H1 (cell line): Measurements from ENCODE around the gene DTNB. TPM values are rescaled to one million over a fixed set of nuclear protein-coding genes. Genes with fewer than 3 reads are reported as not detected.

Experiments
- CTCF ChIA-PET: fragments of 300-600 bp; sonication (Branson Sonifier 250); formaldehyde crosslinking; loops from one replicate; lab custom pipeline; 2021; ENCODE audit not compliant: partially characterized antibody; lab: Charles Lee
- POLR2A ChIA-PET: fragments of 300-600 bp; sonication (Branson Sonifier 250); formaldehyde crosslinking; loops from one replicate; lab custom pipeline; 2021; ENCODE audit warnings: inconsistent platforms; ENCODE audit not compliant: partially characterized antibody; lab: Charles Lee
- DNase-seq, 2 experiments: peaks; one replicate each; pipeline versions ENCODE4 v3.0.0 to v3.0.0-alpha.2; 2010 to 2022; ENCODE audit warnings: low spot score in 2 of 2, low read depth in 1 of 2, mixed read lengths in 1 of 2
- FAIRE-seq: peaks from 2 replicates; lab custom pipeline; 2011; peaks lifted over from hg19 to GRCh38; lab: Jason Lieb, UNC
- H2AFZ ChIP-seq: 2 replicates; pipeline ENCODE4 v1.8.1; 2012; ENCODE audit warnings: low read length, inconsistent platforms
- H2AK5ac ChIP-seq: 2 replicates; pipeline ENCODE4 v1.6.1; 2013; ENCODE audit warnings: low read depth, low read length
- H2BK120ac ChIP-seq: replicated peaks from 2 replicates; pipeline ENCODE3; 2013; ENCODE audit warnings: low read depth, low read length, inconsistent platforms
- H2BK12ac ChIP-seq: 2 replicates; pipeline ENCODE4 v1.6.1; 2013; ENCODE audit warnings: low read depth, low read length
- H2BK15ac ChIP-seq: 2 replicates; pipeline ENCODE4 v1.6.1; 2013; ENCODE audit warnings: low read length
- H2BK20ac ChIP-seq: 2 replicates; pipeline ENCODE4 v1.6.1; 2013; ENCODE audit warnings: low read length
- H2BK5ac ChIP-seq: 2 replicates; pipeline ENCODE4 v1.6.1; 2013; ENCODE audit warnings: low read depth, low read length
- H3K14ac ChIP-seq: 2 replicates; pipeline ENCODE4 v1.6.1; 2013; ENCODE audit warnings: inconsistent platforms; ENCODE audit not compliant: insufficient read length
- H3K18ac ChIP-seq: 2 replicates; pipeline ENCODE4 v1.6.1; 2013; ENCODE audit warnings: low read length; ENCODE audit errors: extremely low read depth
- H3K23ac ChIP-seq: 2 replicates; pipeline ENCODE4 v1.6.1; 2013; ENCODE audit warnings: inconsistent platforms; ENCODE audit not compliant: insufficient read length
- H3K23me2 ChIP-seq: 2 replicates; pipeline ENCODE4 v1.6.1; 2013; ENCODE audit warnings: low read depth, low read length
- H3K27ac ChIP-seq: 2 replicates; pipeline ENCODE4 v1.6.1; 2011; ENCODE audit warnings: low read depth, low read length, inconsistent platforms
- H3K27me3 ChIP-seq, 4 experiments: replicated peaks in 1 of 4; 1 replicate in 1 of 4; 2 replicates in 3 of 4; pipeline versions ENCODE4 v1.6.1 to v1.8.1; 2011 to 2013; ENCODE audit warnings: low read length in 3 of 4, mild to moderate bottlenecking in 3 of 4, inconsistent platforms in 2 of 4, mixed read lengths in 2 of 4, moderate library complexity in 1 of 4; ENCODE audit not compliant: control insufficient read depth in 3 of 4, insufficient read depth in 3 of 4; ENCODE audit errors: extremely low read depth in 1 of 4
- H3K36me3 ChIP-seq, 4 experiments: 2 replicates each; pipeline versions ENCODE4 v1.6.1 to v1.8.1; 2011 to 2013; ENCODE audit warnings: mild to moderate bottlenecking in 4 of 4, low read length in 3 of 4, moderate library complexity in 2 of 4, control low read depth in 1 of 4, inconsistent platforms in 1 of 4; ENCODE audit not compliant: insufficient read depth in 4 of 4, control insufficient read depth in 2 of 4
- H3K4ac ChIP-seq: replicated peaks from 2 replicates; pipeline ENCODE3; 2013; ENCODE audit warnings: low read length, low read depth, mixed read lengths, inconsistent platforms; ENCODE audit not compliant: insufficient read length
- H3K4me1 ChIP-seq, 4 experiments: replicated peaks in 1 of 4; 1 replicate in 1 of 4; 2 replicates in 3 of 4; pipeline versions ENCODE4 v1.6.1 to v1.8.1; 2011 to 2013; ENCODE audit warnings: low read length in 3 of 4, inconsistent platforms in 2 of 4, mixed read lengths in 1 of 4; ENCODE audit not compliant: insufficient read depth in 4 of 4, control insufficient read depth in 3 of 4
- H3K4me2 ChIP-seq, 2 experiments: 2 replicates each; pipeline versions ENCODE4 v1.6.1 to v1.8.1; 2011 to 2013; ENCODE audit warnings: low read depth in 2 of 2, low read length in 2 of 2, control low read depth in 1 of 2, inconsistent platforms in 1 of 2, mild to moderate bottlenecking in 1 of 2; ENCODE audit not compliant: insufficient read depth in 1 of 2
- H3K4me3 ChIP-seq, 4 experiments: fragments of 200-600, 300-600 bp in 1 of 4; sonication (generic), shearing (Covaris generic), sonication (Bioruptor Twin) in 1 of 4; 2 replicates each; pipeline versions ENCODE4 v1.5.1 to v1.8.1; 2011 to 2016; ENCODE audit warnings: low read length in 4 of 4, low read depth in 3 of 4, control low read depth in 2 of 4, inconsistent platforms in 2 of 4, mild to moderate bottlenecking in 2 of 4, mixed read lengths in 1 of 4, moderate library complexity in 1 of 4; ENCODE audit not compliant: insufficient read depth in 2 of 4; ENCODE audit errors: extremely low read depth in 1 of 4
- H3K56ac ChIP-seq: replicated peaks from 2 replicates; pipeline ENCODE3; 2013; ENCODE audit warnings: low read depth, mild to moderate bottlenecking, mixed read lengths, low read length, inconsistent platforms; ENCODE audit not compliant: insufficient read length
- H3K79me1 ChIP-seq: 2 replicates; pipeline ENCODE4 v1.6.1; 2013; ENCODE audit warnings: low read depth, low read length, control low read depth
- H3K79me2 ChIP-seq, 2 experiments: 2 replicates each; pipeline versions ENCODE4 v1.6.1 to v1.8.1; 2012 to 2013; ENCODE audit warnings: low read length in 2 of 2, mild to moderate bottlenecking in 2 of 2, inconsistent platforms in 1 of 2; ENCODE audit not compliant: insufficient read depth in 2 of 2, control insufficient read depth in 1 of 2
- H3K9ac ChIP-seq, 4 experiments: replicated peaks in 1 of 4; 1 replicate in 1 of 4; 2 replicates in 3 of 4; pipeline versions ENCODE4 v1.6.1 to v1.8.1; 2011 to 2013; ENCODE audit warnings: low read depth in 3 of 4, low read length in 3 of 4, control low read depth in 2 of 4, mild to moderate bottlenecking in 2 of 4, moderate library complexity in 2 of 4, inconsistent platforms in 1 of 4; ENCODE audit errors: extremely low read depth in 1 of 4
- H3K9me3 ChIP-seq, 2 experiments: 2 replicates each; pipeline versions ENCODE4 v1.6.1 to v1.8.1; 2012 to 2013; ENCODE audit warnings: mild to moderate bottlenecking in 2 of 2, moderate library complexity in 2 of 2, control low read depth in 1 of 2, inconsistent platforms in 1 of 2, low read depth in 1 of 2, low read length in 1 of 2, mixed read lengths in 1 of 2; ENCODE audit not compliant: insufficient read depth in 2 of 2
- H4K20me1 ChIP-seq, 2 experiments: replicated peaks in 1 of 2; 2 replicates each; pipeline versions ENCODE3 to v1.8.1; 2011 to 2013; ENCODE audit warnings: inconsistent platforms in 2 of 2, low read length in 2 of 2, mild to moderate bottlenecking in 1 of 2; ENCODE audit not compliant: insufficient read depth in 2 of 2, control insufficient read depth in 1 of 2
- H4K5ac ChIP-seq: 2 replicates; pipeline ENCODE4 v1.6.1; 2013; ENCODE audit warnings: low read length, low read depth, mixed read lengths, inconsistent platforms; ENCODE audit not compliant: insufficient read length
- H4K8ac ChIP-seq: 2 replicates; pipeline ENCODE4 v1.8.0; 2013; ENCODE audit warnings: mild to moderate bottlenecking, moderate library complexity, low read length, inconsistent platforms; ENCODE audit not compliant: insufficient read depth; ENCODE audit errors: extremely low read depth
- H4K91ac ChIP-seq: replicated peaks from 2 replicates; pipeline ENCODE3; 2013; ENCODE audit warnings: low read length, mixed read lengths, inconsistent platforms; ENCODE audit not compliant: insufficient read length
- BACH1 ChIP-seq: IDR thresholded peaks from 2 replicates; pipeline ENCODE4 v1.6.1; 2012; ENCODE audit warnings: low read length, improper control_type of control experiment
- BRCA1 ChIP-seq: IDR thresholded peaks from 2 replicates; pipeline ENCODE4 v1.6.1; 2012; ENCODE audit warnings: low read depth, low read length, improper control_type of control experiment
- CHD2 ChIP-seq: IDR thresholded peaks from 2 replicates; pipeline ENCODE4 v1.6.1; 2012; ENCODE audit warnings: low read length, improper control_type of control experiment
- HDAC2 ChIP-seq, 2 experiments: fragments of 300-600 bp in 1 of 2; sonication (generic) in 1 of 2; IDR thresholded peaks; 2 replicates each; pipeline ENCODE4 v1.6.1; 2011 to 2012; ENCODE audit warnings: low read depth in 2 of 2, low read length in 2 of 2, mild to moderate bottlenecking in 2 of 2, moderate library complexity in 2 of 2, borderline replicate concordance in 1 of 2, inconsistent platforms in 1 of 2
- KDM1A ChIP-seq: fragments of 200-600, 300-600 bp; sonication (generic); IDR thresholded peaks from 2 replicates; pipeline ENCODE4 v1.7.1; 2016; ENCODE audit warnings: mild to moderate bottlenecking, low read length, borderline replicate concordance
- KDM4A ChIP-seq: IDR thresholded peaks from one replicate; pipeline ENCODE4 v1.7.1; 2012; ENCODE audit warnings: low read depth, mild to moderate bottlenecking, moderate library complexity, low read length, inconsistent platforms; ENCODE audit not compliant: severe bottlenecking
- PHF8 ChIP-seq: fragments of 200-600 bp; sonication (generic); conservative IDR thresholded peaks from 2 replicates; pipeline ENCODE4 v1.7.1; 2012; ENCODE audit warnings: low read depth, mild to moderate bottlenecking, inconsistent platforms, low read length, moderate library complexity
- RXRA ChIP-seq: IDR thresholded peaks from 2 replicates; pipeline ENCODE4 v1.6.1; 2011; ENCODE audit warnings: low read depth, mild to moderate bottlenecking, low read length, moderate library complexity; ENCODE audit not compliant: insufficient read depth
- WGBS, 2 experiments: shearing (Covaris generic) in 1 of 2; methylation state at CpG; one replicate each; pipeline versions ENCODE4 v1.1.6 to v1.1.7; 2013 to 2015; ENCODE audit warnings: low lambda C conversion rate in 2 of 2, mixed read lengths in 2 of 2, inconsistent platforms in 1 of 2, low coverage in 1 of 2, missing lambda C conversion rate in 1 of 2; ENCODE audit not compliant: insufficient replicate concordance in 2 of 2, insufficient coverage in 1 of 2, insufficient read length in 1 of 2; ENCODE audit errors: extremely low coverage in 1 of 2, missing lambda C conversion rate in 1 of 2; 5-methylcytosine and 5-hydroxymethylcytosine counted together
- polyA plus RNA-seq, 7 experiments: library from polyadenylated mRNA; depleted of rRNA in 3 of 7; stranded (reverse) in 5 of 7; unstranded in 2 of 7; fragments of >200 nt in 5 of 7; fragments of 200-250 nt in 2 of 7; gene quantifications; 1 replicate in 5 of 7; 2 replicates in 1 of 7; 4 replicates in 1 of 7; pipeline versions ENCODE4 v1.2.1 to v1.2.3, GENCODE V29; 2011 to 2013; ENCODE audit warnings: missing spikeins in 2 of 7, mixed read lengths in 2 of 7
- total RNA-seq: library from RNA; stranded (reverse); fragmentation: NEBNext Ultra II Directional; extraction: Animal tissue kit (Norgen Biotek cat#: 25700); gene quantifications from 2 replicates; pipeline ENCODE4 v1.2.1, GENCODE V29; 2021

The DTNB gene
- total and polyA plus RNA-seq, 2 of the 8 experiments (the other 6 are each of a cell fraction or from before 2014, with no cell fraction given), result 39.6 to 49.5 TPM

GRCh38 chr2:25572638-25573037 lies 100.7 kb downstream of the DTNB start:
- 85% methylated on average over 3 of the region's 3 CpGs; no CpG with 5 or more reads in 1 of the 2 experiments for WGBS, 2 experiments
- Histone ChIP-seq H2AFZ (no peak overlapping the region), H4K5ac (no peak overlapping the region), H3K23me2 (no peaks in the 10 kb centered on the region), H2BK120ac (no peak overlapping the region), H2BK5ac (no peak overlapping the region), H3K4me1 (no peaks in the 10 kb centered on the region), H3K79me2 (no peaks in the 10 kb centered on the region), H4K20me1 (no peaks in the 10 kb centered on the region), H2BK12ac (no peak overlapping the region), H3K23ac (no peak overlapping the region), H2AK5ac (no peak overlapping the region), H3K4me3 (no peak overlapping the region), H4K8ac (no peak overlapping the region; the same call in 1 of the 2 replicates), H3K14ac (no peak overlapping the region), H3K36me3 (peaks cover 0 to 3% (median 2%) of the 10 kb centered on the region in 4 experiments; a peak in 2 of 8 replicates), H4K91ac (no peak overlapping the region), H3K18ac (no peak overlapping the region), H3K9me3 (no peaks in the 10 kb centered on the region), H3K27ac (no peak overlapping the region), H3K4ac (no peak overlapping the region), H2BK15ac (no peak overlapping the region), H3K27me3 (no peaks in the 10 kb centered on the region; a peak in 1 of 7 replicates), H3K4me2 (no peak overlapping the region), H3K9ac (no peak overlapping the region), H3K56ac (no peak overlapping the region), H2BK20ac (no peak overlapping the region), H3K79me1 (no peaks in the 10 kb centered on the region)
- ChIA-PET CTCF (no interaction called here), POLR2A (no interaction called here)
- FAIRE-seq, result no peak
- TF ChIP-seq HDAC2 (IDR thresholded peaks at IDR 0.05; ENCODE audit: borderline replicate concordance in 1 of 2, low read depth in 2 of 2, low read length in 2 of 2) (no peak), KDM4A (no peak), PHF8 (no peak), BACH1 (no peak), CHD2 (no peak), RXRA (no peak), BRCA1 (no peak), KDM1A (no peak)
- no peak for DNase-seq
